Measurements from ENCODE around the gene DCLK1. TPM values are rescaled to one million over a fixed set of nuclear protein-coding genes. Genes with fewer than 3 reads are reported as not detected.

Gene DCLK1
- total and polyA plus RNA-seq, 7 donors = 1.2 to 64.8 (median 10.2) TPM

DNA sequence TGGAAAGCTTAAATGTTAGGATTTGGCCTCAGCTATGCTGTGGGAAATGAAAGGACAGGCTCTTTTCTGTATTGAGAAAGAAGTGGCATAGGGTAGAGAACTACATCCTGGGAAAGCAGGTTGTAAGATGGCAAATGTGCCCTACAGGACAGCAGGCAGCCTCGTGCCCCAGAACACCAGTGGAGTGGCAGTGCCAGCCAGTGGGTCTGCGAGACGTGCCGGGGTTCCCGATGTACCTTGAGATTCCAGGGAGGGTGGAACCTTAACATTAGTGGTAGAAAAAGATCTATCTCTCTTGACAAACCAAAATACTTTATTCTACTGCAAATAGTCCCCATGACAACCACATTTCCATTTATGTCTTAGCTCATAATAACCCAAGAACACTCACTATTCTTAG, 42.7 kb downstream of the DCLK1 start:
- TF ChIP-seq POLR2A (IDR thresholded peaks at IDR 0.05) = no peak
- no peak for TF ChIP-seq EP300 (IDR thresholded peaks at IDR 0.05)
- TF ChIP-seq, protein P1, sequence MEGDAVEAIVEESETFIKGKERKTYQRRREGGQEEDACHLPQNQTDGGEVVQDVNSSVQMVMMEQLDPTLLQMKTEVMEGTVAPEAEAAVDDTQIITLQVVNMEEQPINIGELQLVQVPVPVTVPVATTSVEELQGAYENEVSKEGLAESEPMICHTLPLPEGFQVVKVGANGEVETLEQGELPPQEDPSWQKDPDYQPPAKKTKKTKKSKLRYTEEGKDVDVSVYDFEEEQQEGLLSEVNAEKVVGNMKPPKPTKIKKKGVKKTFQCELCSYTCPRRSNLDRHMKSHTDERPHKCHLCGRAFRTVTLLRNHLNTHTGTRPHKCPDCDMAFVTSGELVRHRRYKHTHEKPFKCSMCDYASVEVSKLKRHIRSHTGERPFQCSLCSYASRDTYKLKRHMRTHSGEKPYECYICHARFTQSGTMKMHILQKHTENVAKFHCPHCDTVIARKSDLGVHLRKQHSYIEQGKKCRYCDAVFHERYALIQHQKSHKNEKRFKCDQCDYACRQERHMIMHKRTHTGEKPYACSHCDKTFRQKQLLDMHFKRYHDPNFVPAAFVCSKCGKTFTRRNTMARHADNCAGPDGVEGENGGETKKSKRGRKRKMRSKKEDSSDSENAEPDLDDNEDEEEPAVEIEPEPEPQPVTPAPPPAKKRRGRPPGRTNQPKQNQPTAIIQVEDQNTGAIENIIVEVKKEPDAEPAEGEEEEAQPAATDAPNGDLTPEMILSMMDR (IDR thresholded peaks at IDR 0.05) = no peak
- TF ChIP-seq POLR2AphosphoS5 (IDR thresholded peaks at IDR 0.05) = no peak
- 84 to 87% methylated on average over 5 of the region's 5 CpGs for WGBS, 2 donors
- Histone ChIP-seq H3K4me1 (peaks cover 0 to 14% (median 5%) of the 10 kb centered on the region in 4 donors), H3K27ac (no peak overlapping the region), H3K9me3 (no peaks in the 10 kb centered on the region), H3K36me3 (no peaks in the 10 kb centered on the region), H3K4me3 (no peak overlapping the region), H3K27me3 (no peaks in the 10 kb centered on the region)
- intact Hi-C loops (cut with DNase I) = no loop called here
- DNase-seq = no peak

DNA sequence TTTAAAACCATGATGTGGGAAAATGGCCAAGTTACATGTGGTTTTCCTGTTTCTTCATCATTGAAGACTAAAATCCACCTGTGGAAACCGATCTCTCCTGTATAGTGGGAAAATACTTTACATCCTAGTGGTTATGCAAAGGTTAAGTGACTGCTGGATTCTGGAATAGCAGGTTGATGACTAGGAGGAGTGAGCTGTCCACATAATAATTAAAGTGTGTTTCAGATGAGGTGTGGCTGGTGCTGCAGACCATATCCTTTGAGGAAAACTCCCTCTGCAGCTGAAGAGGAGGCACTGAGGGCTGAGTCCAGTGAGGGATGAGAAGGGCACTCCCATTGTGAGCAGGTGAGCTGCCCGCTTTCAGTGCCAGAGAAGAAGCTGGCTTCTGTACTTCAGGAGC, 43.2 kb downstream of the DCLK1 start:
- peaks cover 0 to 14% (median 5%) of the 10 kb centered on the region in 4 donors for H3K4me1 ChIP-seq
- TF ChIP-seq EP300 (IDR thresholded peaks at IDR 0.05) = no peak
- no peak for TF ChIP-seq POLR2AphosphoS5 (IDR thresholded peaks at IDR 0.05)
- no peaks in the 10 kb centered on the region for H3K9me3 ChIP-seq
- DNase-seq = no peak
- H3K4me3 ChIP-seq = no peak overlapping the region
- WGBS, 2 donors = 55 to 82% methylated on average over 2 of the region's 2 CpGs
- H3K36me3 ChIP-seq = no peaks in the 10 kb centered on the region
- no peak overlapping the region for H3K27ac ChIP-seq
- intact Hi-C loops (cut with DNase I) = no loop called here
- no peaks in the 10 kb centered on the region for H3K27me3 ChIP-seq

- TF ChIP-seq, protein P1 (IDR thresholded peaks at IDR 0.05) = no peak
- no peak for TF ChIP-seq POLR2AphosphoS5 (IDR thresholded peaks at IDR 0.05)
- TF ChIP-seq EP300 (IDR thresholded peaks at IDR 0.05) = no peak
- TF ChIP-seq POLR2A (IDR thresholded peaks at IDR 0.05) = no peak
- H3K4me1 ChIP-seq = peaks cover 0 to 14% (median 5%) of the 10 kb centered on the region in 4 donors
- H3K36me3 ChIP-seq = no peaks in the 10 kb centered on the region
- 69 to 70% methylated on average over 3 of the region's 3 CpGs for WGBS, 2 donors
- no peak overlapping the region for H3K27ac ChIP-seq
- intact Hi-C loops (cut with DNase I) = no loop called here
- H3K9me3 ChIP-seq = no peaks in the 10 kb centered on the region
- DNase-seq = no peak
- no peaks in the 10 kb centered on the region for H3K27me3 ChIP-seq
- H3K4me3 ChIP-seq = no peak overlapping the region
Observed at GRCh38 chr13:36086117-36086516, 45.1 kb downstream of the DCLK1 start.

- DNase-seq = no peak
- TF ChIP-seq POLR2AphosphoS5 (IDR thresholded peaks at IDR 0.05) (no peak), POLR2A (IDR thresholded peaks at IDR 0.05) (no peak), EP300 (IDR thresholded peaks at IDR 0.05) (no peak)
- TF ChIP-seq, protein P1 (IDR thresholded peaks at IDR 0.05) = no peak
- no peak overlapping the region for H3K4me3 ChIP-seq
- no peaks in the 10 kb centered on the region for H3K27me3 ChIP-seq
- H3K36me3 ChIP-seq = no peaks in the 10 kb centered on the region
- intact Hi-C loops (cut with DNase I) = no loop called here
- H3K27ac ChIP-seq = no peak overlapping the region
- H3K4me1 ChIP-seq = peaks cover 0 to 8% (median 2%) of the 10 kb centered on the region in 4 donors
- H3K9me3 ChIP-seq = no peaks in the 10 kb centered on the region
- 80 to 83% methylated on average over 6 of the region's 6 CpGs for WGBS, 2 donors
Observed at GRCh38 chr13:36084131-36084530, 47.1 kb downstream of the DCLK1 start.

GRCh38 chr13:36082806-36083205, 48.4 kb downstream of the DCLK1 start:
- Histone ChIP-seq H3K4me3 (no peak overlapping the region), H3K36me3 (no peaks in the 10 kb centered on the region), H3K27ac (no peak overlapping the region), H3K4me1 (no peaks in the 10 kb centered on the region), H3K27me3 (no peaks in the 10 kb centered on the region), H3K9me3 (no peaks in the 10 kb centered on the region)
- no peak for DNase-seq
- intact Hi-C loops (cut with DNase I) = no loop called here
- 66 to 70% methylated on average over 2 of the region's 2 CpGs for WGBS, 2 donors
- TF ChIP-seq POLR2A (IDR thresholded peaks at IDR 0.05) (no peak), POLR2AphosphoS5 (IDR thresholded peaks at IDR 0.05) (no peak), EP300 (IDR thresholded peaks at IDR 0.05) (no peak)
- TF ChIP-seq, protein P1 (IDR thresholded peaks at IDR 0.05) = no peak
